Activated T-helper 9 cell treated with anti-CD3 and anti-CD28 coated beads, Interleukin-2, amount 50 U/mL, for 16 hours (primary cell): Measurements from ENCODE around the gene NOX5.
"Not testable (repeated sequence)": the region's sequence is repeated elsewhere in the genome, so short reads cannot be mapped to it uniquely, and the experiment has no call there.

Source experiments
- DNase-seq: peaks from one replicate; pipeline ENCODE4 v3.0.0-alpha.2; 2020; ENCODE audit warnings: low read depth

NOX5 gene

GRCh38 chr15:69058830-69059556 lies 44.5 kb downstream of the NOX5 start:
- DNase-seq, result peak; percentile 48

- DNase-seq, result no peak
These were observed 45.1 kb downstream of the NOX5 start for GRCh38 chr15:69059557-69059943.

- DNase-seq, result no peak
These were observed 45.6 kb downstream of the NOX5 start for GRCh38 chr15:69060041-69060481.

- no peak for DNase-seq
These were observed 46.2 kb downstream of the NOX5 start for GRCh38 chr15:69060744-69061143.

GRCh38 chr15:69061414-69061842 lies 46.9 kb downstream of the NOX5 start:
- no peak for DNase-seq

GRCh38 chr15:69064649-69065048 lies 50.2 kb downstream of the NOX5 start:
- DNase-seq, result no peak

- no peak for DNase-seq
These were observed 51.8 kb downstream of the NOX5 start for GRCh38 chr15:69066007-69066995.

- DNase-seq, result no peak
These were observed 52.8 kb downstream of the NOX5 start for GRCh38 chr15:69067296-69067695.

GRCh38 chr15:69068157-69068556 lies 53.7 kb downstream of the NOX5 start:
- DNase-seq, result no peak

GRCh38 chr15:69069290-69069689 lies 54.8 kb downstream of the NOX5 start:
- not testable (repeated sequence) for DNase-seq

- no peak for DNase-seq
These were observed 55.5 kb downstream of the NOX5 start for GRCh38 chr15:69069996-69070395.

- no peak for DNase-seq
These were observed 55.9 kb downstream of the NOX5 start for GRCh38 chr15:69070396-69070795.

- DNase-seq, result no peak
These were observed 56.8 kb downstream of the NOX5 start for GRCh38 chr15:69071260-69071659.

GRCh38 chr15:69072906-69073305 lies 58.4 kb downstream of the NOX5 start:
- DNase-seq, result no peak

GRCh38 chr15:69074001-69074842 lies 59.7 kb downstream of the NOX5 start:
- DNase-seq, result no peak

GRCh38 chr15:69074843-69075224 lies 60.3 kb downstream of the NOX5 start:
- DNase-seq, result no peak

- no peak for DNase-seq
These were observed 60.9 kb downstream of the NOX5 start for GRCh38 chr15:69075440-69075839.

- no peak for DNase-seq
These were observed 62.3 kb downstream of the NOX5 start for GRCh38 chr15:69076756-69077155.

- no peak for DNase-seq
These were observed 64.1 kb downstream of the NOX5 start for GRCh38 chr15:69078638-69079037.

GRCh38 chr15:69080295-69081248 lies 66.1 kb downstream of the NOX5 start:
- no peak for DNase-seq
